ENCODE measurements around the gene LIPE. TPM values are rescaled to one million over a fixed set of nuclear protein-coding genes. Genes with fewer than 3 reads are reported as not detected.

LIPE gene
- total RNA-seq, 1 donor from 2014 or later: 35.0 TPM

DNA sequence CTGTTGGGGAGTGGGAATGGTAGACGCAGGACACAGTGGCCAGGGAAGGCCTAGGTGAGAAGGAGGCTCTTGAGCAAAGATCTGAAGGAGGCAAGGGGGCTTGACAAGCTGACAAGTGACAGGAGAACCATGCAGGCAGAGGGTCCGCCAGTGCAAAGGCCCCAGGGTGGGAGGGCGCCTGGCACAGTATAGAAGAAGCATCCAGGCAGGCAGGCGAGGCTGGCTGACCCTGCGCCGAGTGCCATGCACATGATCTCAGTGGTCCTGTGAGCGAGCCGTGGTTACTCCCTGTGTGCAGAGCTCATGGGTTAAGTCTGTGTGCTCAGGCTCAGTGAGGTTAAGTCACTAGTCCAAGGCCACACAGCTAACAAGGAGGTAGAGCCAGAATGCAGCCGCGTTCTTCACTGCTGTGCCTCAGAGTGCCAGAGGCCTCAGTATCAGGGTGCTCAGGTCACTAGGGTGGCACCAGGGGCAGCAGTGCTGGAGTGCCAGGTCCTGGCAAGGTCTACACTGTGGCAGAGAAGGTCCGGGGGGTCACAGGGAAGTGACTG lies 52.3 kb downstream of the LIPE start:
- Mint-ChIP-seq H3K27me3 (no peaks in the 10 kb centered on the region), H3K27ac (no peak overlapping the region), H3K36me3 (ENCODE audit: low read depth) (no peaks in the 10 kb centered on the region), H3K4me1 (peaks cover 4% of the 10 kb centered on the region), H3K9me3 (no peaks in the 10 kb centered on the region), H3K4me3 (no peak overlapping the region)
- no peak for DNase-seq
- intact Hi-C loops (cut with micrococcal nuclease): no loop called here

DNA sequence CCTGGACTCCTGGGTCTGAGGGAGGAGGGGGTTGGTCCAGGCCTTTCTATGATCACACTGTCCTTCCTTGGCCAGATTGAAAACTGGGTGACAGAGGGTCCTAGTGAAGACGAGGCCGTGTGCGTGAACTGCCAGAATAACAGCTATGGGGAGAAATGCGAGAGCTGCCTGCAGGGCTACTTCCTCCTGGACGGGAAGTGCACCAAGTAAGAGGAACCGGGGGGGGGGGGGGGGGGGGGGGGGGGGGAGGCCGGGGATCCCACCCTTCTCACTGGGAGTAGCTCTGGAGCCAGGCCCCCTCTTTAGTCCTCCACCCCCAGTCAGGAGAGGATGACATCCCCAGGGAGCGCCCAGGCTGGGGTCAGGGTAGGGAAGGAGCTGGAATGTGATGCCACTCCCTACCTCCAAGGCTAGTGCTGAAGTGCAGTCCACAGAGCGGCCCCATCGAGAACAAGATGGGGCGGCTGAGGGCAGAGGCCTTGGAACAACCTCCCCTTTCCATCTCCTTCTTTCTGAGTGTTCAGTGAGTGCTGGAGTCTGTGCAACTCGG lies 56.5 kb downstream of the LIPE start:
- no peak for DNase-seq
- intact Hi-C loops (cut with micrococcal nuclease): no loop called here
- no peaks in the 10 kb centered on the region for H3K9me3 Mint-ChIP-seq
- no peaks in the 10 kb centered on the region for H3K4me1 Mint-ChIP-seq
- H3K36me3 Mint-ChIP-seq (ENCODE audit: low read depth): no peaks in the 10 kb centered on the region
- no peak overlapping the region for H3K27ac Mint-ChIP-seq
- H3K27me3 Mint-ChIP-seq: no peaks in the 10 kb centered on the region
- no peak overlapping the region for H3K4me3 Mint-ChIP-seq

DNA sequence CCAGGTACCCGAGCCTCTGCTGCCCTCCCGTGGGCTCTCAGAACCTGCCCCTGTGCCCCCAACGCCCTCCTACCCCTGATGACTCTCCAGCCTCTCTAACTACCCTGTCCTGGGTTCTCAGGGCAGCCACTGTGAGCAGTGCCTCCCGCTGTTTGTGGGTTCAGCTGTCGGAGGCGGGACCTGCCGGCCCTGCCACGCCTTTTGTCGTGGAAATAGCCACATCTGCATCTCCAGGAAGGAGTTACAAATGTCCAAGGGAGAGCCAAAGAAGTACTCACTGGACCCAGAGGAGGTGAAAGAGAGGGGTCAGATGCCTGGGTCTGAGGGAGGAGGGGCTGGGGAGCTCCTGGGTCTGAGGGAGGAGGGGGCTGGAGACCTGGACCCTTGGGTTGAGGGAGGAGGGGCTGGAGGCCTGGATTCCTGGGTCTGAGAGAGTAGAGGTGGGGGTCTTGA lies 57.1 kb downstream of the LIPE start:
- no peaks in the 10 kb centered on the region for H3K27me3 Mint-ChIP-seq
- intact Hi-C loops (cut with micrococcal nuclease): no loop called here
- H3K27ac Mint-ChIP-seq: no peak overlapping the region
- no peaks in the 10 kb centered on the region for H3K36me3 Mint-ChIP-seq (ENCODE audit: low read depth)
- H3K4me1 Mint-ChIP-seq: no peaks in the 10 kb centered on the region
- no peak overlapping the region for H3K4me3 Mint-ChIP-seq
- no peak for DNase-seq
- H3K9me3 Mint-ChIP-seq: no peaks in the 10 kb centered on the region

DNA sequence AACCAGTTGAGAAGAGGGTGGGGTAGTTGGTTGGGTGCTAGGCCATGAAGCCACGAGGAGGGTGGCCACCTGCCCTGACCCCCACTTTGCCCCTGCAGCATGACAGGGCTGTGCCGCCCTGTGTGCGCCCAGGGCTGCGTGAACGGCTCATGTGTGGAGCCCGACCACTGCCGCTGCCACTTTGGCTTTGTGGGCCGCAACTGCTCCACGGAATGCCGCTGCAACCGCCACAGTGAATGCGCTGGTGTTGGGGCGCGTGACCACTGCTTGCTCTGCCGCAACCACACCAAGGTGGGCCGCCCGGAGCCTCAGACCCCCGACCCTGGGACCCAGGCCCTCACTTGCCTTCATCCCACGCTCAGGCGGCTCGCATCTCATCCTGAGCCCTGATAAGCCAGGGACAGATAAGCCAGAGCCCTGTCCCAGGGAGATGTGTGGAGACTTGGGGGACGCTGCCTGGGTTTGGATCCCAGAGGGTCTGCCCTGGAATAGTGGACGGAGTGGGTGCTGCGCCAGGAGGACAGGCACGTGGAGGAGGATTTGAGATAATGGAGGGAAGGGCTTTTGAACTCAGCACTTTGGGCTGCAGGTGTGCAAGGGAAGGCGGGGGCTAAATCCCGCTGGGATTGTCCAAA lies 57.6 kb downstream of the LIPE start:
- DNase-seq: no peak
- intact Hi-C loops (cut with micrococcal nuclease): no loop called here
- Mint-ChIP-seq H3K4me3 (no peak overlapping the region), H3K36me3 (ENCODE audit: low read depth) (no peaks in the 10 kb centered on the region), H3K9me3 (no peaks in the 10 kb centered on the region), H3K27ac (no peak overlapping the region), H3K4me1 (no peaks in the 10 kb centered on the region), H3K27me3 (no peaks in the 10 kb centered on the region)

DNA sequence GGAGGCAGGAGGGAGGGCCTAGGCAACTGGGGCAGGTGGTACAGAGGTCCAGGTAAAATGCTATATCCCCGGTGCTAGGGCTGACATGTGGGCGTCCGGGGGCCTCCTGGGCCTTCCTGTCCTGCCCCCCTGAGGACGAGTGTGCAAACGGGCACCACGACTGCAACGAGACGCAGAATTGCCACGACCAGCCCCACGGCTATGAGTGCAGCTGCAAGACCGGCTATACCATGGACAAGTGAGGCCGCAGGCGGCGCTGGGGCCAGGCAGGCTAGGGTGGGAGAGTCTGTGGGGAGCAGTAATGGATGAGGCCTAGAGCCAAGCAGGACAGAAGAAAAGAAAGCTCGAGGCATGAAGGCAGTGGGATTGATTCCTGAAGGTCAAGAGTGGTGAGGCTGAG lies 58.4 kb downstream of the LIPE start:
- peaks cover 1% of the 10 kb centered on the region for H3K36me3 Mint-ChIP-seq (ENCODE audit: low read depth)
- peaks cover 2% of the 10 kb centered on the region for H3K9me3 Mint-ChIP-seq
- H3K27me3 Mint-ChIP-seq: no peaks in the 10 kb centered on the region
- DNase-seq: no peak
- intact Hi-C loops (cut with micrococcal nuclease): no loop called here
- H3K4me1 Mint-ChIP-seq: no peaks in the 10 kb centered on the region
- H3K4me3 Mint-ChIP-seq: no peak overlapping the region
- no peak overlapping the region for H3K27ac Mint-ChIP-seq

DNA sequence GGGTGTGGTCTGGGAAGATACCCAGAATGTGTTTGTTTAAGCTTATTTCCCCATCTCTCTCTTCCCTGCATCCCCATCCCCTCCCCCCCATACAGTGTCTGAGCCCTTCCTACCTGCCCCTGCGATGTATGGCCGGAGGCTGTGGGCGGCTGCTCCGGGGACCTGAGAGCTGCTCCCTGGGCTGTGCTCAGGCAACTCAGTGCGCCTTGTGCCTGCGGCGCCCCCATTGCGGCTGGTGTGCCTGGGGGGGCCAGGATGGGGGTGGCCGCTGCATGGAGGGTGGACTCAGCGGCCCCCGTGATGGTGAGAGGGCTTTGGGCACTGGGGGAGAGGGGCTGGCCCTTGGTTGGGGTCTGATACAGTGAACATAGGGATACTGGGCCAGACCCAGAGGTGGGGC lies 58.8 kb downstream of the LIPE start:
- H3K27me3 Mint-ChIP-seq: no peaks in the 10 kb centered on the region
- H3K36me3 Mint-ChIP-seq (ENCODE audit: low read depth): peaks cover 4% of the 10 kb centered on the region
- no peak for DNase-seq
- peaks cover 5% of the 10 kb centered on the region for H3K9me3 Mint-ChIP-seq
- H3K27ac Mint-ChIP-seq: no peak overlapping the region
- H3K4me3 Mint-ChIP-seq: no peak overlapping the region
- intact Hi-C loops (cut with micrococcal nuclease): no loop called here
- H3K4me1 Mint-ChIP-seq: no peaks in the 10 kb centered on the region

DNA sequence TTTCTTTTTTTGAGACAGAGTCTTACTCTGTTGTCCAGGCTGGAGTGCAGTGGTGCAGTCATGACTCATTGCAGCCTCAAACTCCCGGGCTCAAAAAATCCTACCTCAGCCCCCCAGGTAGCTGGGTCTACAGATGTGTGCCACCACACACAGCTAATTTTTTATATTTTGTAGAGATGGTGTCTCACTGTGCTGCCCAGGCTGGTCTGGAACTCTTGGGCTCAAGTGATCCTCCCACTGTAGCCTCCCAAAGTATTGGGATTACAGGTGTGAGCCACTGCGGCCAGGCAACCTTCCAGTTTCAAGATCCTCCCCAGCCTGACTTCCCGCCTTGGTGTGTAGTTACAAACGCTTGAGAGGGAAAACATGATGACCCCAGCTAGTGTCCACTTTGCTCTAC lies 59.3 kb downstream of the LIPE start:
- DNase-seq: no peak
- Mint-ChIP-seq H3K4me3 (no peak overlapping the region), H3K36me3 (ENCODE audit: low read depth) (peaks cover 4% of the 10 kb centered on the region), H3K9me3 (peaks cover 5% of the 10 kb centered on the region), H3K27me3 (no peaks in the 10 kb centered on the region), H3K4me1 (no peaks in the 10 kb centered on the region), H3K27ac (no peak overlapping the region)
- intact Hi-C loops (cut with micrococcal nuclease): no loop called here

DNA sequence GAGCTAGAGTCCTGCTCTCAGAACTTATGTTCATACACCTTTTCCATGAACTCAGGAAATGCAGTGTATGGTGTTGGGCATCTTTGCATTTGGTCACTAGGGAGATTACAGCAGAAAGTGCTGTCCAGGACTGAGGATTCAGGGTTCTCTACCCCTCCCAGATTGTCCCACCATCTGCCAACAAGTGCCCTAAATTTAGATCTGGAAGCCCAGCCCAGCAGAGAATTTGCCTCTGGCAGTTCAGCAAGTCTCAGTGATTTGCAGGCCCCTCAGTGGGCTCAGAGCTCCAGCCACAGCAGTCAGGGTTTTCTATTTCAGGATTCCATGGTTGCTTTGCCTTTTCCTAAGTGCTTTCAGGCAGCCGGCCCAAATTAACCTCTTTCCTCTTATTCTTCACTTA lies 60.5 kb downstream of the LIPE start:
- Mint-ChIP-seq H3K4me3 (no peak overlapping the region), H3K27ac (no peak overlapping the region)

DNA sequence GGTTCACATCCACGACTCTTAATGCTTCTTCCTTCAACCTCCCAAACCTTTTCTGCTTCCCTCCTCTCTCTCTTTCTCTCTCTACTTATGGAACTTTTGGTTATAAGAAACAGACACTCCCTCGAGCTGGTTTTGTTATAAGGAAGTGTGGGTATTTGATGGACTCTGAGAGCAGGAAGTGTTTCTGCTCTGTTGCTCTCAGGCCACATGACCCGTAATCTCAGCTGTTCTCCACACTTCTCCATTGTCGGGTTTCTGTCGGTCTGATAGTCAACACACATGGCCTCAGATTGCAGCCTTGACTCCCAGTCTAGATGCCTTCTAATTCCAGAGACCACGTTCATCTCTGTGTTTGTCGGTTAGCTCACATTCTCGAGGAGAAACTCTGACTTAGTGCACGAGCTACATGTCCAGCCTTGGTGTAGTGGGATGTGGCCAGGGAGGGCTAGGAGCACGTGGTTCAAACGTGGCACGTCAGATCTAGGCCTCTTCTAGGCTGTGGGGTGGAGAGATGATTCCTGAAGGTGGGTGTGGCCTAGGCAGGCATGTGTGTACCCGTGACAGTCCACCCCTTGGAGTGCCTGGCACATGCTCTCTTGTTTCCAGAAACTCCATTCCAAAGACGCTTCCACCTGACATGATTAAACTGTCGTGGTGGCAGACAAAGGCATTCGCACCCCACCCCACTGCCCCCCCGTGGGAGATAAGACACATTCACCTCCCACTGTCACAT lies 63.4 kb downstream of the LIPE start:
- Mint-ChIP-seq H3K27ac (no peak overlapping the region), H3K27me3 (no peaks in the 10 kb centered on the region), H3K36me3 (ENCODE audit: low read depth) (peaks cover 4% of the 10 kb centered on the region), H3K4me1 (no peaks in the 10 kb centered on the region), H3K9me3 (peaks cover 5% of the 10 kb centered on the region), H3K4me3 (no peak overlapping the region)
- DNase-seq: no peak
- intact Hi-C loops (cut with micrococcal nuclease): no loop called here

More for the DNA sequence above, 60.5 kb downstream of the LIPE start:
- Mint-ChIP-seq H3K9me3 (peaks cover 5% of the 10 kb centered on the region), H3K4me1 (no peaks in the 10 kb centered on the region), H3K27me3 (no peaks in the 10 kb centered on the region), H3K36me3 (ENCODE audit: low read depth) (peaks cover 4% of the 10 kb centered on the region)
- intact Hi-C loops (cut with micrococcal nuclease): no loop called here
- DNase-seq: no peak

DNA sequence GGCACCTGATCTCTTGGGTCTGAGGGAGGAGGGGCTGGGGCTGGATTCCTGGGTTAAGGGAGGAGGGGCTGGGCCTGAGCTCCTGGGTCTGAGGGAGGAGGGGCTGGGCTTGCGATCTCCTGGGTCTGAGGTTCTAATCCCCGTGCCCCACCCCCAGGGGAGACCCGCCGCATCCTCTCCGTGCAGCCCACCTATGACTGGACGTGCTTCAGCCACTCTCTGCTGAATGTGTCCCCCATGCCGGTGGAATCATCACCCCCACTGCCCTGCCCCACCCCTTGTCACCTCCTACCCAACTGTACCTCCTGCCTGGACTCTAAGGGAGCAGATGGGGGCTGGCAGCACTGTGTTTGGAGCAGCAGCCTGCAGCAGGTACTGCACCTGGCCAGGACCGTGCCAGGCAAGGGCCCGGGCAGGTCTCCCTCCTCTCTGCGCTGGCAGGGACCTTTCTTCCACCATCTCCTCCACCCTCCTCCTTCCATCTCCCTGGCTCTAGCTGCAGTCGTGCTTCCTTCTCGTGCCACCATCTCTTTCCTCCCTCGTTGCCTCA lies 64.2 kb downstream of the LIPE start:
- intact Hi-C loops (cut with micrococcal nuclease): no loop called here
- DNase-seq: no peak
- H3K4me3 Mint-ChIP-seq: no peak overlapping the region
- H3K27me3 Mint-ChIP-seq: no peaks in the 10 kb centered on the region
- no peak overlapping the region for H3K27ac Mint-ChIP-seq
- H3K4me1 Mint-ChIP-seq: no peaks in the 10 kb centered on the region
- H3K9me3 Mint-ChIP-seq: peaks cover 5% of the 10 kb centered on the region
- peaks cover 4% of the 10 kb centered on the region for H3K36me3 Mint-ChIP-seq (ENCODE audit: low read depth)

DNA sequence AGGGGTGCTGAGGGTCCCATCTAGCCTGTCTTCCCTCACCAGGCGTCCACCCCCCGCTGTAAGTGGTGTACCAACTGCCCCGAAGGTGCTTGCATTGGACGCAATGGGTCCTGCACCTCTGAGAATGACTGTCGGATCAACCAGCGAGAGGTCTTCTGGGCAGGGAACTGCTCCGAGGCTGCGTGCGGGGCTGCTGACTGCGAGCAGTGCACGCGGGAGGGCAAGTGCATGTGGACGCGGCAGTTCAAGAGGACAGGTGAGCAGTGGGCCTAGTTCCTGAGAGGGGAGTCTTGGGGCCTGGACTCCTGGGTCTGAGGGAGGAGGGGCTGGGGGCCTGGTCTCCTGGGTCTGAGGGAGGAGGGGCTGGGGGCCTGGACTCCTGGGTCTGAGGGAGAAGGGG lies 64.8 kb downstream of the LIPE start:
- Mint-ChIP-seq H3K36me3 (ENCODE audit: low read depth) (peaks cover 4% of the 10 kb centered on the region), H3K9me3 (peaks cover 5% of the 10 kb centered on the region), H3K27ac (no peak overlapping the region), H3K4me3 (no peak overlapping the region), H3K27me3 (no peaks in the 10 kb centered on the region), H3K4me1 (no peaks in the 10 kb centered on the region)
- DNase-seq: no peak
- intact Hi-C loops (cut with micrococcal nuclease): no loop called here

DNA sequence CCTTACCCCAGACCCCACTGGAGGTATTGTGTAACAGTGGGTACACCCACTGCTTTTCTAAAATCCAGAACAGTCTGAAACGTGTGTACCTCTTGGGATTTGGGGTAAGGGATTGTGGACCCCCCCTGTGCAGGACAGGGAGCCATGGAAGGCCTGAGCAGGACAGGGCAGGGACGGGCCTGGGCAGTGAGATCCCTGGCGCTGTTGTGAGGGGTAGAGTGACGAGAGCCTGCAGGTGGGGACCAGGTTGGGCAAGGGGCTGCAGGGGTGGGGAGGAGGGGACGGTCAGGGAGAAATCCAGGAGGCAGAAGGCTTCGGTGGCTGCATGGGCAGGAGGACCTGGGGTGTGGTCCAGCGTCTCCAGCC lies 65.7 kb downstream of the LIPE start:
- no peaks in the 10 kb centered on the region for H3K4me1 Mint-ChIP-seq
- H3K4me3 Mint-ChIP-seq: no peak overlapping the region
- peaks cover 5% of the 10 kb centered on the region for H3K9me3 Mint-ChIP-seq
- intact Hi-C loops (cut with micrococcal nuclease): no loop called here
- no peaks in the 10 kb centered on the region for H3K27me3 Mint-ChIP-seq
- peaks cover 4% of the 10 kb centered on the region for H3K36me3 Mint-ChIP-seq (ENCODE audit: low read depth)
- no peak for DNase-seq
- no peak overlapping the region for H3K27ac Mint-ChIP-seq

DNA sequence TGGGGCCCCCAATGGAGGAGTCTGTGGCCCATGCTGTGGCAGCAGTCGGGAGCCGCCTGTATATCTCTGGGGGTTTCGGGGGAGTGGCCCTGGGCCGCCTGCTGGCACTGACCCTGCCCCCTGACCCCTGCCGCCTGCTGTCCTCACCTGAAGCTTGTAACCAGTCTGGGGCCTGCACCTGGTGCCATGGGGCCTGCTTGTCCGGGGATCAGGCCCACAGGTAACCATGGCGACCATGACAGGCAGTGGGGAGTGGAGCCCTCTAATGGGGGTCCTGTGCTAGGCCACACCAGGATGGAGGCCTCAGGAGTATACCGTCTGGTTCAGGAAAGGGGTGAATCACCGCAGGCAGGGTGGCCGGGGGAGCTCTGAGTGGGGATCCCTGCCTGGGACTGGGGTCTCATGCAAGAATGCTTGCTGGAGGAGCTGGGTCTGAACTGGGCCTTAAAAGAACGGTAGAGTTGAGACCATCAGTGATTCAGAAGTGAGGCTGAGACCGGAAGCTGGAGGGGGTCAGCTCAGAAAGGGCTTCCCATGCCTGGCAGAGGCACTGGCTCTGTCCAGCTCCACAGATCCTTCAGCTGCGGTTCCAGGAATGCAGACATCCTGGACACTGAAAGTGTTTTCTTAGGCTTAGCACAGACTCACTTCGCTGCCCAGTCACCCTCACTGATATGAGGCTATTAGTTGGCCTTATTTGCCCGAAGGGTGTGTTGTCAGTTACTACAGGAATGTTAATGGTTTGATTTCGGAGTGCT lies 66.2 kb downstream of the LIPE start:
- Mint-ChIP-seq H3K4me1 (no peaks in the 10 kb centered on the region), H3K4me3 (no peak overlapping the region), H3K27ac (no peak overlapping the region), H3K9me3 (peaks cover 5% of the 10 kb centered on the region), H3K27me3 (no peaks in the 10 kb centered on the region), H3K36me3 (ENCODE audit: low read depth) (peaks cover 4% of the 10 kb centered on the region)
- intact Hi-C loops (cut with micrococcal nuclease): no loop called here
- no peak for DNase-seq

DNA sequence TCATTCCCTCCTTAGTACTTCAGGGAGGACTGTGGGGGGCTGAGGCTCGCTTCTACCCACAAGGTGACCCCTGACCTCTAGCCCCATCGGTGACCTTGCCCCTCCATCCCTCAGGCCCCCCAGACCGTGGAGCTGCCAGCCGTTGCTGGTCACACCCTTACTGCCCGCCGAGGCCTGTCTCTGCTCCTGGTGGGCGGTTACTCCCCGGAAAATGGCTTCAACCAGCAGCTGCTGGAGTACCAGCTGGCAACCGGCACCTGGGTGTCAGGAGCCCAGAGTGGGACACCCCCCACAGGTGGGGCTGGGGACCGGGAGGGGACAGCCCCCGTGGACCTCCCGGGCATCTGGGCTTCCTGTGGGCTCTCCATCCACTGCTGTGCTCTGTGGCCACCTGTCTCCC lies 69.9 kb downstream of the LIPE start:
- Mint-ChIP-seq H3K4me1 (no peaks in the 10 kb centered on the region), H3K36me3 (ENCODE audit: low read depth) (no peaks in the 10 kb centered on the region), H3K4me3 (no peak overlapping the region), H3K9me3 (no peaks in the 10 kb centered on the region), H3K27ac (no peak overlapping the region), H3K27me3 (no peaks in the 10 kb centered on the region)
- intact Hi-C loops (cut with micrococcal nuclease): no loop called here
- DNase-seq: no peak
